Pons (tissue), 1 donor: ENCODE results near the gene MAP6.
"Not testable (repeated sequence)": the region's sequence is repeated elsewhere in the genome, so short reads cannot be mapped to it uniquely, and the experiment has no call there.

Experiments used
- DNase-seq: peaks from one replicate; pipeline ENCODE4 v3.0.0-alpha.2; 2016; ENCODE audit warnings: low spot score

The MAP6 gene

GRCh38 chr11:75591371-75591770 lies 77.5 kb downstream of the MAP6 start:
- DNase-seq, result no peak

- DNase-seq, result no peak
Measured at GRCh38 chr11:75589933-75590332, 78.9 kb downstream of the MAP6 start.

GRCh38 chr11:75589051-75589450 lies 79.8 kb downstream of the MAP6 start:
- DNase-seq, result no peak

- no peak for DNase-seq
Measured at GRCh38 chr11:75588051-75588481, 80.8 kb downstream of the MAP6 start.

GRCh38 chr11:75586395-75586794 lies 82.4 kb downstream of the MAP6 start:
- no peak for DNase-seq

- no peak for DNase-seq
Measured at GRCh38 chr11:75585293-75585670, 83.6 kb downstream of the MAP6 start.

GRCh38 chr11:75584659-75585292 lies 84.1 kb downstream of the MAP6 start:
- DNase-seq, result not testable (repeated sequence)

- DNase-seq, result peak; percentile 62
Measured at GRCh38 chr11:75583718-75584658, 84.8 kb downstream of the MAP6 start.

- DNase-seq, result peak; percentile 47
Measured at GRCh38 chr11:75582895-75583717, 85.7 kb downstream of the MAP6 start.

- no peak for DNase-seq
Measured at GRCh38 chr11:75582506-75582894, 86.3 kb downstream of the MAP6 start.

- DNase-seq, result no peak
Measured at GRCh38 chr11:75579841-75580240, 89.0 kb downstream of the MAP6 start.

GRCh38 chr11:75578977-75579376 lies 89.9 kb downstream of the MAP6 start:
- DNase-seq, result no peak

GRCh38 chr11:75577207-75577606 lies 91.6 kb downstream of the MAP6 start:
- DNase-seq, result no peak

GRCh38 chr11:75576499-75576918 lies 92.3 kb downstream of the MAP6 start:
- peak; percentile 51 for DNase-seq

GRCh38 chr11:75576017-75576416 lies 92.8 kb downstream of the MAP6 start:
- DNase-seq, result no peak

- DNase-seq, result no peak
Measured at GRCh38 chr11:75574698-75575602, 93.9 kb downstream of the MAP6 start.

GRCh38 chr11:75572744-75573143 lies 96.1 kb downstream of the MAP6 start:
- DNase-seq, result no peak

- no peak for DNase-seq
Measured at GRCh38 chr11:75571625-75572024, 97.2 kb downstream of the MAP6 start.

- DNase-seq, result no peak
Measured at GRCh38 chr11:75570559-75571139, 98.2 kb downstream of the MAP6 start.

GRCh38 chr11:75568616-75569219 lies 100.1 kb downstream of the MAP6 start:
- no peak for DNase-seq

GRCh38 chr11:75567971-75568370 lies 100.9 kb downstream of the MAP6 start:
- DNase-seq, result no peak
